Suprapubic skin (tissue), 4 donors: ENCODE measurements around the gene ZNF324.

Source experiments
- POLR2A ChIP-seq, 2 donors: fragments of 450-650 bp; IDR thresholded peaks; one replicate each; pipeline ENCODE4 v1.6.1; 2017; ENCODE audit warnings: antibody characterized with exemption in 2 of 2, mild to moderate bottlenecking in 2 of 2, moderate library complexity in 2 of 2
- POLR2AphosphoS5 ChIP-seq, 3 donors: sonication (generic); formaldehyde crosslinking; IDR thresholded peaks; one replicate each; pipeline ENCODE4 v1.6.1; 2017; ENCODE audit warnings: antibody characterized with exemption in 3 of 3
- TF ChIP-seq, protein P1 (sequence below), 2 donors: fragments of 200-600 bp in 1 of 2; fragments of 450-650 bp in 1 of 2; sonication (generic) in 1 of 2; IDR thresholded peaks; one replicate each; pipeline ENCODE4 v1.5.1; 2016 to 2019; ENCODE audit warnings: antibody characterized with exemption in 2 of 2, mild to moderate bottlenecking in 1 of 2, moderate library complexity in 1 of 2

DNA sequence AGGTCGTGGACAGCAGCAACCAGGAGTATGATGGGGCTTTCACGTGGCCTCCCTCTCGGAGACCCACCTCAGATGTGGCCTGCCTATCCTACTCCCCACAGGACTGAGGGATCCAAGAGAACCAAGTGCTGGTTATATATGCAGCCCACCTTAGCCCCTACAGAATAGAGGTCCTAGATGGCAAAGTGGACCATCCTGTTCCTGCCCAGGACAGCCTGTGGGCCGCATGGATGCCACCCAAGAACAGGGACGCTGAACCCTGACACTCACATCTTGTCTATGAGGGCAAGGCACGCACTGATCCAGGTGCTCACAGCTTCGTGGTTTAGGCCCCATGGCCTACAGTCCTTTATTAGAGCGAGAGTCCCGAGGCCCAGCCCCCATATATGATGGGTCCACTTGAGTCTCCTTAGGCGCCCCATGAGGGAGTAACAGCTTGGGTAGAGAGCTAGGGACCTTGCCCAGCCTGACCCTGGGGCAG, 46.4 kb downstream of the ZNF324 start:
- no peak for TF ChIP-seq POLR2AphosphoS5 (IDR thresholded peaks at IDR 0.05)
- TF ChIP-seq, protein P1, sequence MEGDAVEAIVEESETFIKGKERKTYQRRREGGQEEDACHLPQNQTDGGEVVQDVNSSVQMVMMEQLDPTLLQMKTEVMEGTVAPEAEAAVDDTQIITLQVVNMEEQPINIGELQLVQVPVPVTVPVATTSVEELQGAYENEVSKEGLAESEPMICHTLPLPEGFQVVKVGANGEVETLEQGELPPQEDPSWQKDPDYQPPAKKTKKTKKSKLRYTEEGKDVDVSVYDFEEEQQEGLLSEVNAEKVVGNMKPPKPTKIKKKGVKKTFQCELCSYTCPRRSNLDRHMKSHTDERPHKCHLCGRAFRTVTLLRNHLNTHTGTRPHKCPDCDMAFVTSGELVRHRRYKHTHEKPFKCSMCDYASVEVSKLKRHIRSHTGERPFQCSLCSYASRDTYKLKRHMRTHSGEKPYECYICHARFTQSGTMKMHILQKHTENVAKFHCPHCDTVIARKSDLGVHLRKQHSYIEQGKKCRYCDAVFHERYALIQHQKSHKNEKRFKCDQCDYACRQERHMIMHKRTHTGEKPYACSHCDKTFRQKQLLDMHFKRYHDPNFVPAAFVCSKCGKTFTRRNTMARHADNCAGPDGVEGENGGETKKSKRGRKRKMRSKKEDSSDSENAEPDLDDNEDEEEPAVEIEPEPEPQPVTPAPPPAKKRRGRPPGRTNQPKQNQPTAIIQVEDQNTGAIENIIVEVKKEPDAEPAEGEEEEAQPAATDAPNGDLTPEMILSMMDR (IDR thresholded peaks at IDR 0.05) = no peak
- TF ChIP-seq POLR2A (IDR thresholded peaks at IDR 0.05) = no peak
